Activated B cell treated with CpG ODN at 0.5 μM for 24 hours (primary cell): Measurements from ENCODE around the gene C1orf146. TPM values are rescaled to one million over a fixed set of nuclear protein-coding genes. Genes with fewer than 3 reads are reported as not detected.

Experiments used
- ATAC-seq: fragments of 200-7000 bp; cut with Tn5 transposase; one replicate; pipeline ENCODE4 v1.10.0; 2021; ENCODE audit warnings: low read depth, mild to moderate bottlenecking, moderate library complexity
- CTCF ChIA-PET: fragments of 350-600 bp; sonication (Branson Sonifier 250); formaldehyde crosslinking; loops from one replicate; lab custom pipeline; 2021; ENCODE audit warnings: antibody characterized with exemption; lab: Charles Lee
- POLR2A ChIA-PET: fragments of 350-600 bp; sonication (Branson Sonifier 250); formaldehyde crosslinking; loops from one replicate; lab custom pipeline; 2021; ENCODE audit warnings: antibody characterized with exemption; lab: Charles Lee
- DNase-seq: peaks from one replicate; pipeline ENCODE4 v3.0.0; 2022
- H3K27ac Mint-ChIP-seq: one replicate; pipeline ENCODE4 v1.8.0; 2020; ENCODE audit warnings: mixed read lengths
- H3K27me3 Mint-ChIP-seq: one replicate; pipeline ENCODE4 v1.8.0; 2021; ENCODE audit warnings: mixed read lengths
- H3K36me3 Mint-ChIP-seq: one replicate; pipeline ENCODE4 v1.8.0; 2021; ENCODE audit warnings: low read depth, mixed read lengths
- H3K4me1 Mint-ChIP-seq: one replicate; pipeline ENCODE4 v1.8.0; 2021; ENCODE audit warnings: mixed read lengths
- H3K4me3 Mint-ChIP-seq: one replicate; pipeline ENCODE4 v1.8.0; 2020; ENCODE audit warnings: mild to moderate bottlenecking, mixed read lengths
- H3K9me3 Mint-ChIP-seq: one replicate; pipeline ENCODE4 v1.8.0; 2020; ENCODE audit warnings: mixed read lengths
- intact Hi-C: fragments of 100-400 bp; cut with micrococcal nuclease; formaldehyde crosslinking; loops from one replicate; pipeline ENCODE4 v1.15.1; 2024
- total RNA-seq: library from RNA; stranded (reverse); gene quantifications from 2 replicates; pipeline ENCODE4 v1.2.3, GENCODE V29; 2022
- TF ChIP-seq, protein P1 (sequence below): fragments of 200-600 bp; IDR thresholded peaks from one replicate; pipeline ENCODE4 v1.8.0; 2022; ENCODE audit warnings: antibody characterized with exemption, mild to moderate bottlenecking

C1orf146 gene
- total RNA-seq, 1 donor from 2014 or later, result not detected

DNA sequence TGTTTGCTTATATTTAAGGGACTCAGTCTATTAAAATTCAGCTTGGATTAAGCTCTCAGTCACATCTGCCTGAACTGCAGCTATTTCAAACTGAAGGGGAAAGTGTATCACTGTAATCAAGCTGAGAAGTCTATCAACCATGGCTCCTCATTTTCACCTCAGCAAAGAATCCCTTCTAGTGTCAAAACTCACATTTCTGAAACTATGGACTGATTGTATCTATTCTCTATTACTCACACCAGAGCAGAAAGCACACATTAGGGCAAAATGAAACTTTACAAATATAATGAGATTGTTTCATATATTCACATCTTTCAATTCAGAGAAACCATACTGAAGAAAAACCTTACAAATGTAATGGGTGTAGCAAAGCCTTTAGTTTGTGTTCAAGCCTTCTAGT lies 14.6 kb upstream of the C1orf146 start:
- CTCF ChIA-PET, result no interaction called here
- POLR2A ChIA-PET, result no interaction called here
- Mint-ChIP-seq H3K27me3 (no peaks in the 10 kb centered on the region), H3K27ac (no peak overlapping the region), H3K36me3 (no peaks in the 10 kb centered on the region), H3K4me1 (no peaks in the 10 kb centered on the region), H3K4me3 (no peak overlapping the region), H3K9me3 (no peaks in the 10 kb centered on the region)
- TF ChIP-seq, protein P1, sequence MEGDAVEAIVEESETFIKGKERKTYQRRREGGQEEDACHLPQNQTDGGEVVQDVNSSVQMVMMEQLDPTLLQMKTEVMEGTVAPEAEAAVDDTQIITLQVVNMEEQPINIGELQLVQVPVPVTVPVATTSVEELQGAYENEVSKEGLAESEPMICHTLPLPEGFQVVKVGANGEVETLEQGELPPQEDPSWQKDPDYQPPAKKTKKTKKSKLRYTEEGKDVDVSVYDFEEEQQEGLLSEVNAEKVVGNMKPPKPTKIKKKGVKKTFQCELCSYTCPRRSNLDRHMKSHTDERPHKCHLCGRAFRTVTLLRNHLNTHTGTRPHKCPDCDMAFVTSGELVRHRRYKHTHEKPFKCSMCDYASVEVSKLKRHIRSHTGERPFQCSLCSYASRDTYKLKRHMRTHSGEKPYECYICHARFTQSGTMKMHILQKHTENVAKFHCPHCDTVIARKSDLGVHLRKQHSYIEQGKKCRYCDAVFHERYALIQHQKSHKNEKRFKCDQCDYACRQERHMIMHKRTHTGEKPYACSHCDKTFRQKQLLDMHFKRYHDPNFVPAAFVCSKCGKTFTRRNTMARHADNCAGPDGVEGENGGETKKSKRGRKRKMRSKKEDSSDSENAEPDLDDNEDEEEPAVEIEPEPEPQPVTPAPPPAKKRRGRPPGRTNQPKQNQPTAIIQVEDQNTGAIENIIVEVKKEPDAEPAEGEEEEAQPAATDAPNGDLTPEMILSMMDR, result no peak
- DNase-seq, result no peak
- ATAC-seq, result no peak
- intact Hi-C loops, result no loop called here

- peaks cover 6% of the 10 kb centered on the region for H3K27me3 Mint-ChIP-seq
- no peak overlapping the region for H3K27ac Mint-ChIP-seq
- H3K4me1 Mint-ChIP-seq, result no peaks in the 10 kb centered on the region
- intact Hi-C loops, result no loop called here
- H3K9me3 Mint-ChIP-seq, result no peaks in the 10 kb centered on the region
- ATAC-seq, result no peak
- POLR2A ChIA-PET, result interaction anchor here (0.5 kb wide), 1 partner anchor 354 kb away, joined by 3 read pairs; no protein-coding TSS in a partner anchor
- H3K36me3 Mint-ChIP-seq, result no peaks in the 10 kb centered on the region
- DNase-seq, result no peak
- H3K4me3 Mint-ChIP-seq, result no peak overlapping the region
- CTCF ChIA-PET, result no interaction called here
- TF ChIP-seq, protein P1, result no peak
Measured at GRCh38 chr1:92210701-92211100, 7.0 kb upstream of the C1orf146 start.

DNA sequence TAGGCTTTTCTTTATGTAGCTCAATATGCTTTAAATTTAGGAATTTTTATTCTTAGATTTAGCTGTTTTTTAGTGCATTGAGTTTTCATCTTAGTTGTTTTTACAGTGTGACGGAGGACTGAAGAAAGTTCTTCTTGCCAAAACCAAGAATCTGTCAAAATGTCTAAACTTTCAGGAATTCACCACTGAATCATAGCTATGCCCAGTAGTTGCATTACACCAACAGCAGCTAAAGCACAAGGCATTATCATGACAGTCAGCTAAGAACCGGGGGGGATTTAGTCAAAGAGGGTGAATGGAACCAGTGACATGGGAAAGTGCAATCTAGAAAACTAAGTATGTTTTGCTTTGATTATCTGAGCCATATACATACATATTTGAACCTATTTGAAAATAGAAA lies 6.5 kb upstream of the C1orf146 start:
- no peak for DNase-seq
- intact Hi-C loops, result no loop called here
- Mint-ChIP-seq H3K36me3 (no peaks in the 10 kb centered on the region), H3K27me3 (peaks cover 9% of the 10 kb centered on the region), H3K4me1 (no peaks in the 10 kb centered on the region), H3K27ac (no peak overlapping the region), H3K9me3 (no peaks in the 10 kb centered on the region), H3K4me3 (no peak overlapping the region)
- ATAC-seq, result no peak
- TF ChIP-seq, protein P1, result no peak
- POLR2A ChIA-PET, result interaction anchor here (0.5 kb wide), 1 partner anchor 353 kb away, joined by 3 read pairs; no protein-coding TSS in a partner anchor
- CTCF ChIA-PET, result no interaction called here

DNA sequence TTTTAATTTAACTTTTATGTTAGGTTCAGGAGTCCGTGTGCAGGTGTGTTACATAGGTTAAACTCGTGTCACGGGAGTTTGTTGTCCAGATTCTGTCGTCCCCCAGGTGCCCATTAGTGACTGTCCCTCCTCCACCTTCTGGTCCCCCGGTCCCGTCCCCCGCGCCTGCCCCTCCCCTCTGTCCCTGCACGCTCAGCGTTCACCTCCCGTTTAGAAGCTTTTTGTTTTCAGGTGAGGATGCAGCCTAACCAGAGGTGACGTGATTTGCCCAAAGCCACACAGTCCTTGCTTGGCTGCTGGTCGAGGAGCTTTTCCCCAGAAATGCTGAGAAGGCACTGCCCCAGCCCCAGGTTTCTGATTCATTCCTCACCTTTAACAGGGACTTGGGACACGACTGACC lies 844 bp downstream of the C1orf146 start:
- H3K27me3 Mint-ChIP-seq, result peaks cover 8% of the 10 kb centered on the region
- H3K4me1 Mint-ChIP-seq, result no peaks in the 10 kb centered on the region
- TF ChIP-seq, protein P1, result no peak
- H3K4me3 Mint-ChIP-seq, result no peak overlapping the region
- H3K27ac Mint-ChIP-seq, result no peak overlapping the region
- CTCF ChIA-PET, result no interaction called here
- intact Hi-C loops, result no loop called here
- POLR2A ChIA-PET, result no interaction called here
- ATAC-seq (no peak), DNase-seq (no peak)
- no peaks in the 10 kb centered on the region for H3K9me3 Mint-ChIP-seq
- no peaks in the 10 kb centered on the region for H3K36me3 Mint-ChIP-seq

DNA sequence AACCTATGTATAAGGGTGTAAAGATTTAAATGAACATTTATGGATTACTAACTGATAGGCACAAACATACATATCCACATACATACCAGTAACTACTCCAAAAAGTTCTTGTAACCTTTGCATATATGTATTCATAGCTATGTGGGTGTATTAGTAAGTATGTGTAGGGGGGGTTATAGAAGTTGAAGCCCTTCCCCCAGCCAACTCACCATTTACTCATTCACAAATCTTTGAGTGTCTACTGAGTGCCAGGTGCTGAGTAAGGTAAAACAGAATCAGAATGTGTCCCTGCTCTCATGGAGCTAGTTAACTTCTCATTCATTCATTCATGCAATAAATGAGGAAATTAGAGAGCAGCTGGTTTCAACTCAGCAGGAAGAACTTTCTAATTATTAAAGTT lies 1.3 kb downstream of the C1orf146 start:
- intact Hi-C loops, result no loop called here
- POLR2A ChIA-PET, result no interaction called here
- no peaks in the 10 kb centered on the region for H3K9me3 Mint-ChIP-seq
- H3K36me3 Mint-ChIP-seq, result no peaks in the 10 kb centered on the region
- H3K27ac Mint-ChIP-seq, result no peak overlapping the region
- H3K27me3 Mint-ChIP-seq, result peaks cover 8% of the 10 kb centered on the region
- no peak for ATAC-seq
- no peak for DNase-seq
- TF ChIP-seq, protein P1, result no peak
- CTCF ChIA-PET, result no interaction called here
- H3K4me3 Mint-ChIP-seq, result no peak overlapping the region
- no peaks in the 10 kb centered on the region for H3K4me1 Mint-ChIP-seq
